Measurements from ENCODE around the gene JPH3. TPM values are rescaled to one million over a fixed set of nuclear protein-coding genes. Genes with fewer than 3 reads are reported as not detected.

Gene JPH3
- total RNA-seq, 1 experiment from 2014 or later, result 39.0 TPM

- H3K27ac Mint-ChIP-seq, result peak overlapping the region; percentile 46
These were observed 38.4 kb upstream of the JPH3 start for GRCh38 chr16:87563714-87564523.

GRCh38 chr16:87564524-87564778 lies 37.9 kb upstream of the JPH3 start:
- DNase-seq (ENCODE audit: low spot score), result no peak
- CTCF ChIA-PET, result no interaction called here
- H3K4me1 Mint-ChIP-seq, result no peaks in the 10 kb centered on the region
- peaks cover 3% of the 10 kb centered on the region; the same call in 1 of the 2 replicates for H3K36me3 Mint-ChIP-seq
- no peak overlapping the region for H3K4me3 Mint-ChIP-seq
- no peaks in the 10 kb centered on the region; the same call in 1 of the 2 replicates for H3K27me3 Mint-ChIP-seq (ENCODE audit: low read depth)
- POLR2A ChIA-PET, result interaction anchor here (0.6 kb wide), 1 partner anchor 157 kb away, joined by 3 read pairs; no protein-coding TSS in a partner anchor
- peaks cover 25% of the 10 kb centered on the region for H3K9me3 Mint-ChIP-seq
- peak overlapping the region; percentile 46 for H3K27ac Mint-ChIP-seq
- TF ChIP-seq ZBTB43 (CRISPR knock-in tag; IDR thresholded peaks at IDR 0.05) (peak; percentile 11; the same call in 1 of the 2 replicates), ZSCAN18 (CRISPR knock-in tag; IDR thresholded peaks at IDR 0.05) (no peak)
- no peak for ATAC-seq

More at GRCh38 chr16:87563714-87564523, 38.4 kb upstream of the JPH3 start:
- DNase-seq (ENCODE audit: low spot score) (no peak), ATAC-seq (no peak)
- TF ChIP-seq ZNF232 (CRISPR knock-in tag; IDR thresholded peaks at IDR 0.05) (no peak), ELF4 (CRISPR knock-in tag; IDR thresholded peaks at IDR 0.05; ENCODE audit: low read depth) (no peak), IRF1 (CRISPR knock-in tag; IDR thresholded peaks at IDR 0.05) (no peak), CREM (CRISPR knock-in tag; IDR thresholded peaks at IDR 0.05) (no peak), ZBTB43 (CRISPR knock-in tag; IDR thresholded peaks at IDR 0.05) (peak; percentile 48; the same call in 1 of the 2 replicates), ATF3 (CRISPR knock-in tag; conservative IDR thresholded peaks at IDR 0.05) (no peak), ZNF263 (CRISPR knock-in tag; IDR thresholded peaks at IDR 0.05; ENCODE audit: low read depth) (no peak), NR2C2 (CRISPR knock-in tag; IDR thresholded peaks at IDR 0.05) (no peak), ESRRA (CRISPR knock-in tag; IDR thresholded peaks at IDR 0.05; ENCODE audit: borderline replicate concordance) (no peak)
- no peak overlapping the region for H3K4me3 Mint-ChIP-seq
- peaks cover 19% of the 10 kb centered on the region for H3K9me3 Mint-ChIP-seq
- ChIA-PET POLR2A (interaction anchor here (0.6 kb wide), 1 partner anchor 156 kb away, joined by 3 read pairs; no protein-coding TSS in a partner anchor), CTCF (interaction anchor here (4.3 kb wide), 1 partner anchor 8 kb away, joined by 81 read pairs; no protein-coding TSS in a partner anchor)
- H3K4me1 Mint-ChIP-seq, result no peaks in the 10 kb centered on the region
- H3K27me3 Mint-ChIP-seq (ENCODE audit: low read depth), result no peaks in the 10 kb centered on the region; the same call in 1 of the 2 replicates
- H3K36me3 Mint-ChIP-seq, result peaks cover 3% of the 10 kb centered on the region; the same call in 1 of the 2 replicates

- no peaks in the 10 kb centered on the region for H3K36me3 Mint-ChIP-seq
- H3K4me3 Mint-ChIP-seq, result no peak overlapping the region
- CTCF ChIA-PET, result interaction anchor here (1.0 to 3.9 kb wide), 31 partner anchors 8 to 222 kb away, joined by 3 to 81 read pairs (median 7); partner anchors contain the start of gene JPH3
- TF ChIP-seq MXD4 (CRISPR knock-in tag; IDR thresholded peaks at IDR 0.05; ENCODE audit: borderline replicate concordance), result no peak
- TF ChIP-seq SP1 (CRISPR knock-in tag; conservative IDR thresholded peaks at IDR 0.05), result no peak
- no peak for TF ChIP-seq PRDM15 (CRISPR knock-in tag; IDR thresholded peaks at IDR 0.05)
- no peak for TF ChIP-seq USF1 (CRISPR knock-in tag; IDR thresholded peaks at IDR 0.05)
- no peak for TF ChIP-seq EMX1 (CRISPR knock-in tag; IDR thresholded peaks at IDR 0.05)
- no peak for TF ChIP-seq RORB (CRISPR knock-in tag; IDR thresholded peaks at IDR 0.05)
- TF ChIP-seq JAZF1 (CRISPR knock-in tag; IDR thresholded peaks at IDR 0.05), result no peak
- TF ChIP-seq CREM (CRISPR knock-in tag; IDR thresholded peaks at IDR 0.05), result no peak
- no peak for TF ChIP-seq TCF7 (CRISPR knock-in tag; IDR thresholded peaks at IDR 0.05; ENCODE audit: low read depth)
- no peak overlapping the region for H3K27ac Mint-ChIP-seq
- no peak for DNase-seq (ENCODE audit: low spot score)
- peaks cover 13% of the 10 kb centered on the region for H3K9me3 Mint-ChIP-seq
- no peaks in the 10 kb centered on the region; the same call in 1 of the 2 replicates for H3K27me3 Mint-ChIP-seq (ENCODE audit: low read depth)
- POLR2A ChIA-PET, result no interaction called here
- no peak for ATAC-seq
- peaks cover 13% of the 10 kb centered on the region for H3K4me1 Mint-ChIP-seq
These were observed 32.4 kb upstream of the JPH3 start for GRCh38 chr16:87569601-87570571.
